DOHH2 (cell line): ENCODE measurements around the gene PSRC1.

Experiments
- H3F3A ChIP-seq: fragments of 200-600 bp; sonication (generic), shearing (Covaris generic); 2 replicates; pipeline ENCODE4 v1.6.0; 2016; ENCODE audit warnings: antibody characterized with exemption, mild to moderate bottlenecking; ENCODE audit not compliant: control insufficient read depth, insufficient read depth
- H3K27ac ChIP-seq: fragments of 200-600 bp; sonication (generic); 2 replicates; pipeline ENCODE4 v1.5.1; 2014; ENCODE audit warnings: low read depth, mild to moderate bottlenecking, low read length, moderate library complexity
- H3K27me3 ChIP-seq: fragments of 200-600 bp; sonication (generic); 2 replicates; pipeline ENCODE4 v1.6.1; 2014; ENCODE audit warnings: mild to moderate bottlenecking, low read length, mixed read lengths; ENCODE audit not compliant: control insufficient read depth
- H3K36me3 ChIP-seq: fragments of 200-600 bp; sonication (generic); 2 replicates; pipeline ENCODE4 v1.6.1; 2014; ENCODE audit warnings: mild to moderate bottlenecking, low read length, moderate library complexity, mixed read lengths; ENCODE audit not compliant: control insufficient read depth
- H3K4me1 ChIP-seq: fragments of 200-600 bp; sonication (generic); 2 replicates; pipeline ENCODE4 v1.6.1; 2014; ENCODE audit warnings: mild to moderate bottlenecking, low read length, mixed read lengths; ENCODE audit not compliant: control insufficient read depth
- H3K4me2 ChIP-seq: fragments of 200-600 bp; sonication (generic); 2 replicates; pipeline ENCODE4 v1.6.0; 2014; ENCODE audit warnings: mild to moderate bottlenecking, low read length, moderate library complexity
- H3K4me3 ChIP-seq: fragments of 200-600 bp; sonication (generic); 2 replicates; pipeline ENCODE4 v1.5.1; 2014; ENCODE audit warnings: mild to moderate bottlenecking, low read length, mixed read lengths
- H3K79me2 ChIP-seq: fragments of 200-600 bp; sonication (generic); 2 replicates; pipeline ENCODE4 v1.6.1; 2014; ENCODE audit warnings: mild to moderate bottlenecking, low read length, mixed read lengths; ENCODE audit not compliant: control insufficient read depth
- H3K9me2 ChIP-seq: fragments of 200-600 bp; sonication (generic); replicated peaks from 2 replicates; pipeline ENCODE4 v1.6.1; 2014; ENCODE audit warnings: mild to moderate bottlenecking, low read length, mixed read lengths; ENCODE audit not compliant: control insufficient read depth
- H3K9me3 ChIP-seq: fragments of 200-600 bp; sonication (generic); 2 replicates; pipeline ENCODE4 v1.6.1; 2014; ENCODE audit warnings: antibody characterized with exemption, low read length, mixed read lengths; ENCODE audit not compliant: control insufficient read depth, insufficient read depth
- H4K20me1 ChIP-seq: fragments of 200-600 bp; sonication (generic); 2 replicates; pipeline ENCODE4 v1.6.0; 2014; ENCODE audit warnings: low read depth, mild to moderate bottlenecking, antibody characterized with exemption, low read length, moderate library complexity; ENCODE audit not compliant: control insufficient read depth, insufficient read depth
- EZH2phosphoT487 ChIP-seq: fragments of 200-600 bp; sonication (generic); IDR thresholded peaks from 2 replicates; pipeline ENCODE4 v1.6.1; 2017; ENCODE audit warnings: borderline replicate concordance, mild to moderate bottlenecking, antibody characterized with exemption, low read length, moderate library complexity, mixed read lengths
- TF ChIP-seq, protein P1 (sequence below): fragments of 200-600 bp; sonication (generic); IDR thresholded peaks from one replicate; pipeline ENCODE4 v1.5.1; 2014; ENCODE audit warnings: antibody characterized with exemption, mild to moderate bottlenecking, low read depth, low read length; ENCODE audit not compliant: poor library complexity, severe bottlenecking

PSRC1 gene

GRCh38 chr1:109280862-109281261 is 2.1 kb downstream of the PSRC1 start:
- TF ChIP-seq EZH2phosphoT487 = no peak
- TF ChIP-seq, protein P1, sequence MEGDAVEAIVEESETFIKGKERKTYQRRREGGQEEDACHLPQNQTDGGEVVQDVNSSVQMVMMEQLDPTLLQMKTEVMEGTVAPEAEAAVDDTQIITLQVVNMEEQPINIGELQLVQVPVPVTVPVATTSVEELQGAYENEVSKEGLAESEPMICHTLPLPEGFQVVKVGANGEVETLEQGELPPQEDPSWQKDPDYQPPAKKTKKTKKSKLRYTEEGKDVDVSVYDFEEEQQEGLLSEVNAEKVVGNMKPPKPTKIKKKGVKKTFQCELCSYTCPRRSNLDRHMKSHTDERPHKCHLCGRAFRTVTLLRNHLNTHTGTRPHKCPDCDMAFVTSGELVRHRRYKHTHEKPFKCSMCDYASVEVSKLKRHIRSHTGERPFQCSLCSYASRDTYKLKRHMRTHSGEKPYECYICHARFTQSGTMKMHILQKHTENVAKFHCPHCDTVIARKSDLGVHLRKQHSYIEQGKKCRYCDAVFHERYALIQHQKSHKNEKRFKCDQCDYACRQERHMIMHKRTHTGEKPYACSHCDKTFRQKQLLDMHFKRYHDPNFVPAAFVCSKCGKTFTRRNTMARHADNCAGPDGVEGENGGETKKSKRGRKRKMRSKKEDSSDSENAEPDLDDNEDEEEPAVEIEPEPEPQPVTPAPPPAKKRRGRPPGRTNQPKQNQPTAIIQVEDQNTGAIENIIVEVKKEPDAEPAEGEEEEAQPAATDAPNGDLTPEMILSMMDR = no peak
- no peak overlapping the region for H3K4me2 ChIP-seq
- H3K79me2 ChIP-seq = peaks cover 10% of the 10 kb centered on the region
- H3K9me3 ChIP-seq = no peaks in the 10 kb centered on the region
- no peak overlapping the region for H3K27ac ChIP-seq
- H3K36me3 ChIP-seq = peaks cover 19% of the 10 kb centered on the region
- peaks cover 24% of the 10 kb centered on the region for H3K4me1 ChIP-seq
- no peak overlapping the region for H3K4me3 ChIP-seq
- no peaks in the 10 kb centered on the region for H4K20me1 ChIP-seq
- no peaks in the 10 kb centered on the region for H3K9me2 ChIP-seq
- no peaks in the 10 kb centered on the region for H3F3A ChIP-seq
- no peaks in the 10 kb centered on the region for H3K27me3 ChIP-seq

GRCh38 chr1:109279615-109280278 is 3.2 kb downstream of the PSRC1 start:
- no peak overlapping the region for H3K4me3 ChIP-seq
- H3K27ac ChIP-seq = no peak overlapping the region
- no peaks in the 10 kb centered on the region for H4K20me1 ChIP-seq
- no peak overlapping the region for H3K4me2 ChIP-seq
- H3K79me2 ChIP-seq = peaks cover 10% of the 10 kb centered on the region
- no peaks in the 10 kb centered on the region for H3F3A ChIP-seq
- TF ChIP-seq, protein P1 = no peak
- no peak for TF ChIP-seq EZH2phosphoT487
- no peaks in the 10 kb centered on the region for H3K9me2 ChIP-seq
- H3K4me1 ChIP-seq = peaks cover 27% of the 10 kb centered on the region
- H3K36me3 ChIP-seq = peaks cover 19% of the 10 kb centered on the region
- H3K27me3 ChIP-seq = no peaks in the 10 kb centered on the region
- H3K9me3 ChIP-seq = no peaks in the 10 kb centered on the region

- no peak overlapping the region for H3K4me2 ChIP-seq
Measured at GRCh38 chr1:109277434-109278204, 5.3 kb downstream of the PSRC1 start.

More at GRCh38 chr1:109277434-109278204, 5.3 kb downstream of the PSRC1 start:
- no peak for TF ChIP-seq EZH2phosphoT487
- TF ChIP-seq, protein P1 = peak; percentile 95
- Histone ChIP-seq H3K27ac (no peak overlapping the region), H3K4me1 (peaks cover 21% of the 10 kb centered on the region), H3K36me3 (peaks cover 19% of the 10 kb centered on the region), H3K79me2 (peaks cover 8% of the 10 kb centered on the region), H3K27me3 (no peaks in the 10 kb centered on the region), H4K20me1 (no peaks in the 10 kb centered on the region), H3F3A (no peaks in the 10 kb centered on the region), H3K9me3 (no peaks in the 10 kb centered on the region), H3K4me3 (no peak overlapping the region), H3K9me2 (no peaks in the 10 kb centered on the region)
